Measurements from ENCODE around the gene ICAM1. TPM values are rescaled to one million over a fixed set of nuclear protein-coding genes. Genes with fewer than 3 reads are reported as not detected.

ICAM1 gene
- total and polyA plus RNA-seq, 10 of the 15 experiments (the other 5 are each of a cell fraction or from before 2014, with no cell fraction given) = 7.6 to 115 (median 60.2) TPM

DNA sequence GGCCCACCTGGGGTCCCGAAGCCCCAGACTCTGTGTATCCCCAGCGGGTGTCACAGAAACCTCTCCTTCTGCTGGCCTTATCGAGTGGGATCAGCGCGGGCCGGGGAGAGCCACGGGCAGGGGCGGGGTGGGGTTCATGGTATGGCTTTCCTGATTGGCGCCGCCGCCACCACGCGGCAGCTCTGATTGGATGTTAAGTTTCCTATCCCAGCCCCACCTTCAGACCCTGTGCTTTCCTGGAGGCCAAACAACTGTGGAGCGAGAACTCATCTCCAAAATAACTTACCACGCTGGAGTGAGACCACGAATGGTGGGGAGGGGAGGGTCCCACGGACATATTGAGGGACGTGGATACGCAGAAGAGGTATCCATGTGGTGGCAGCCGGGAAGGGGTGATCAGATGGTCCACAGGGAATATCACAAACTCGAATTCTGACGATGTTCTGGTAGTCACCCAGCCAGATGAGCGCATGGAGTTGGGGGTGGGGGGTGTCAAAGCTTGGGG is 17.8 kb downstream of the ICAM1 start:
- H3K27me3 ChIP-seq (replicated peaks in 1 of 2; ENCODE audit: control insufficient read depth in 2 of 2, insufficient read depth in 2 of 2, low read length in 1 of 2) = peaks cover 1 to 15% of the 10 kb centered on the region in 2 experiments
- H3K4me2 ChIP-seq (ENCODE audit: control insufficient read depth, insufficient read depth) = peak overlapping the region; percentile 98
- peak; percentile 75 for FAIRE-seq
- H3K79me2 ChIP-seq (ENCODE audit: control insufficient read depth, insufficient read depth, low read length) = no peaks in the 10 kb centered on the region
- ChIA-PET POLR2A (interaction anchor here (0.6 to 5.5 kb wide), 18 partner anchors 8 to 280 kb away, joined by 3 to 69 read pairs (median 4); partner anchors contain the start of genes CDC37, CDKN2D, FDX2 and ICAM1), RAD21 (ENCODE audit: unreplicated experiment) (interaction anchor here (0.9 to 5.4 kb wide), 16 partner anchors 9 to 115 kb away, joined by 3 to 119 read pairs (median 4); partner anchors contain the start of genes CDC37, ICAM1, MRPL4 and RAVER1), CTCF (interaction anchor here (0.7 to 5.9 kb wide), 13 partner anchors 9 to 190 kb away, joined by 3 to 72 read pairs (median 5); partner anchors contain the start of genes ICAM1 and TYK2), SMC1A (ENCODE audit: uncharacterized antibody, unreplicated experiment) (interaction anchor here (0.7 to 3.7 kb wide), 13 partner anchors 9 to 102 kb away, joined by 3 to 50 read pairs (median 4); partner anchors contain the start of genes ICAM1 and TYK2)
- H3K9me3 ChIP-seq (replicated peaks; ENCODE audit: control insufficient read depth, insufficient read depth, low read length) = no peaks in the 10 kb centered on the region; the same call in 2 of the 3 replicates
- H3K4me3 ChIP-seq = peak overlapping the region; percentile 77
- H3K9ac ChIP-seq (ENCODE audit: control insufficient read depth, insufficient read depth, low read length) = peak overlapping the region; percentile 49; the same call in 1 of the 2 replicates
- peak; percentile 58 for ATAC-seq
- no TSS peak for BruUV-seq (replicated peaks)
- H3K27ac ChIP-seq (ENCODE audit: control insufficient read depth, insufficient read depth) = peak overlapping the region; percentile 24; the same call in 1 of the 2 replicates
- H3K36me3 ChIP-seq (ENCODE audit: control insufficient read depth in 2 of 2, insufficient read depth in 2 of 2, low read length in 1 of 2) = peaks cover 21% of the 10 kb centered on the region in 2 experiments; a peak in 3 of 4 replicates
- intact Hi-C loops (cut with micrococcal nuclease; ENCODE audit: unreplicated experiment) = no loop called here
- peak overlapping the region; percentile 94 for H2AFZ ChIP-seq (ENCODE audit: control insufficient read depth, low read depth, low read length)
- no peak for DNase-seq (ENCODE audit: low read depth, low spot score)
- H3K4me1 ChIP-seq (ENCODE audit: control insufficient read depth, insufficient read depth, low read length) = peaks cover 73% of the 10 kb centered on the region
- TF ChIP-seq NBN (IDR thresholded peaks at IDR 0.05) (peak; percentile 33; the same call in 1 of the 2 replicates), CHD2 (IDR thresholded peaks at IDR 0.05; ENCODE audit: borderline replicate concordance, low read depth, low read length) (0 out of 2 replicates have a peak, but pooled peaks have one; percentile 2), RAD21 (IDR thresholded peaks at IDR 0.05; ENCODE audit: insufficient read depth, low read depth, low read length) (no peak), KLF5 (IDR thresholded peaks at IDR 0.05; ENCODE audit: partially characterized antibody) (peak; percentile 31), SMARCA5 (IDR thresholded peaks at IDR 0.05) (0 out of 2 replicates have a peak, but pooled peaks have one; percentile 26), CREB1 (IDR thresholded peaks at IDR 0.05; ENCODE audit: low read depth) (0 out of 2 replicates have a peak, but pooled peaks have one; percentile 2), CBFB (IDR thresholded peaks at IDR 0.05; ENCODE audit: low read depth) (no peak), NFYB (IDR thresholded peaks at IDR 0.05; ENCODE audit: insufficient read depth, low read depth, low read length) (peak; percentile 74), STAT1 (conservative IDR thresholded peaks at IDR 0.05) (0 out of 2 replicates have a peak, but pooled peaks have one; percentile 23), MXI1 (IDR thresholded peaks at IDR 0.05; ENCODE audit: low read depth, low read length) (no peak)
- in situ Hi-C loops (cut with MboI) = no loop called here
- H4K20me1 ChIP-seq (ENCODE audit: control insufficient read depth, insufficient read depth) = peaks cover 9% of the 10 kb centered on the region; the same call in 1 of the 2 replicates
- 2% methylated on average over 23 of the region's 23 CpGs for WGBS (ENCODE audit: insufficient coverage, insufficient replicate concordance, low lambda C conversion rate, missing lambda C conversion rate)

All from GM12878 (cell line).